ENCODE results near the gene AHRR.

GRCh38 chr5:348726-349125 is 27.2 kb downstream of the AHRR start:
- no peak for TF ChIP-seq CTCF (IDR thresholded peaks at IDR 0.05)
- no peak for TF ChIP-seq POLR2A (IDR thresholded peaks at IDR 0.05)
